ENCODE measurements around the gene PEX11G.

- TF ChIP-seq CTCF (IDR thresholded peaks at IDR 0.05; ENCODE audit: low read length): no peak
- TF ChIP-seq EZH2phosphoT487 (IDR thresholded peaks at IDR 0.05; ENCODE audit: low read length): no peak
- no peak for TF ChIP-seq EZH2 (optimal IDR thresholded peaks at IDR 0.05; ENCODE audit: low read depth, low read length)
These were observed 43.7 kb downstream of the PEX11G start for GRCh38 chr19:7445104-7445503.

All from MM.1S (cell line).